Esophagus squamous epithelium (tissue), 4 donors: ENCODE data around the gene VAV2.

Experiments
- POLR2A ChIP-seq, 4 donors: fragments of 450-650 bp; IDR thresholded peaks; one replicate each; pipeline ENCODE4 v1.6.1; 2017; ENCODE audit warnings: antibody characterized with exemption in 4 of 4, mild to moderate bottlenecking in 4 of 4, moderate library complexity in 3 of 4
- TF ChIP-seq, protein P1 (sequence below), 6 experiments: fragments of 450-650 bp in 4 of 6; fragments of 200-600 bp in 2 of 6; sonication (generic) in 2 of 6; IDR thresholded peaks; one replicate each; pipeline ENCODE4 v1.5.1; 2016 to 2019; ENCODE audit warnings: antibody characterized with exemption in 6 of 6, mild to moderate bottlenecking in 4 of 6, moderate library complexity in 4 of 6

- TF ChIP-seq, protein P1, sequence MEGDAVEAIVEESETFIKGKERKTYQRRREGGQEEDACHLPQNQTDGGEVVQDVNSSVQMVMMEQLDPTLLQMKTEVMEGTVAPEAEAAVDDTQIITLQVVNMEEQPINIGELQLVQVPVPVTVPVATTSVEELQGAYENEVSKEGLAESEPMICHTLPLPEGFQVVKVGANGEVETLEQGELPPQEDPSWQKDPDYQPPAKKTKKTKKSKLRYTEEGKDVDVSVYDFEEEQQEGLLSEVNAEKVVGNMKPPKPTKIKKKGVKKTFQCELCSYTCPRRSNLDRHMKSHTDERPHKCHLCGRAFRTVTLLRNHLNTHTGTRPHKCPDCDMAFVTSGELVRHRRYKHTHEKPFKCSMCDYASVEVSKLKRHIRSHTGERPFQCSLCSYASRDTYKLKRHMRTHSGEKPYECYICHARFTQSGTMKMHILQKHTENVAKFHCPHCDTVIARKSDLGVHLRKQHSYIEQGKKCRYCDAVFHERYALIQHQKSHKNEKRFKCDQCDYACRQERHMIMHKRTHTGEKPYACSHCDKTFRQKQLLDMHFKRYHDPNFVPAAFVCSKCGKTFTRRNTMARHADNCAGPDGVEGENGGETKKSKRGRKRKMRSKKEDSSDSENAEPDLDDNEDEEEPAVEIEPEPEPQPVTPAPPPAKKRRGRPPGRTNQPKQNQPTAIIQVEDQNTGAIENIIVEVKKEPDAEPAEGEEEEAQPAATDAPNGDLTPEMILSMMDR (IDR thresholded peaks at IDR 0.05), result no peak
- no peak for TF ChIP-seq POLR2A (IDR thresholded peaks at IDR 0.05)
Measured at GRCh38 chr9:133768859-133769510, 223.1 kb downstream of the VAV2 start.
